ENCODE data around the gene GUCA1A.

GRCh38 chr6:42140756-42141602, 32.2 kb upstream of the GUCA1A start:
- TF ChIP-seq CTCF (IDR thresholded peaks at IDR 0.05) (no peak), POLR2AphosphoS5 (IDR thresholded peaks at IDR 0.05) (no peak), EP300 (IDR thresholded peaks at IDR 0.05) (no peak)
